HL-60 (cell line): ENCODE results near the gene CFHR5.

Experiments used
- GABPA ChIP-seq: IDR thresholded peaks from 2 replicates; pipeline ENCODE4 v1.6.1; 2012; ENCODE audit warnings: low read depth
- POLR2AphosphoS5 ChIP-seq: IDR thresholded peaks from 2 replicates; pipeline ENCODE4 v1.6.1; 2012; ENCODE audit warnings: low read depth
- TF ChIP-seq, protein P1 (sequence below): IDR thresholded peaks from one replicate; pipeline ENCODE4 v1.5.1; 2011; ENCODE audit warnings: low read length, control low read depth, inconsistent platforms; ENCODE audit not compliant: insufficient read depth

DNA sequence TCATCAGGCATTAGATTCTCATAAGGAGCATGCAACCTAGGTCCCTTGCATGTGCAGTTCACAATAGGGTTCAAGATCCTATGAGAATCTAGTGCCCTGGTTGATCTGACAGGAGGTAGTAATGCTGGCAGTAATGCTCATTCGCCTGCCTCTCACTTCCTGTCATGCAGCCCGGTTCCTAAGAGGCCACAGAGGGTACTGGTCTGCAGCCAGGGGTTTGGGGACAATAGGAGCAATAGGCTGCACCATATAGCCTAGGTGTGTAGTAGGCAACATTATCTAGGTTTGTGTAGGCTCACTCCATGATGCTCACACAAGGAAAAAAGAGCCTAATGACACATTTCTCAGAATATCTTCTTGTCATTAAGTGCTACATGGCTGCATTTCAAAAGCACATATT lies 25.8 kb downstream of the CFHR5 start:
- no peak for TF ChIP-seq GABPA
- TF ChIP-seq, protein P1, sequence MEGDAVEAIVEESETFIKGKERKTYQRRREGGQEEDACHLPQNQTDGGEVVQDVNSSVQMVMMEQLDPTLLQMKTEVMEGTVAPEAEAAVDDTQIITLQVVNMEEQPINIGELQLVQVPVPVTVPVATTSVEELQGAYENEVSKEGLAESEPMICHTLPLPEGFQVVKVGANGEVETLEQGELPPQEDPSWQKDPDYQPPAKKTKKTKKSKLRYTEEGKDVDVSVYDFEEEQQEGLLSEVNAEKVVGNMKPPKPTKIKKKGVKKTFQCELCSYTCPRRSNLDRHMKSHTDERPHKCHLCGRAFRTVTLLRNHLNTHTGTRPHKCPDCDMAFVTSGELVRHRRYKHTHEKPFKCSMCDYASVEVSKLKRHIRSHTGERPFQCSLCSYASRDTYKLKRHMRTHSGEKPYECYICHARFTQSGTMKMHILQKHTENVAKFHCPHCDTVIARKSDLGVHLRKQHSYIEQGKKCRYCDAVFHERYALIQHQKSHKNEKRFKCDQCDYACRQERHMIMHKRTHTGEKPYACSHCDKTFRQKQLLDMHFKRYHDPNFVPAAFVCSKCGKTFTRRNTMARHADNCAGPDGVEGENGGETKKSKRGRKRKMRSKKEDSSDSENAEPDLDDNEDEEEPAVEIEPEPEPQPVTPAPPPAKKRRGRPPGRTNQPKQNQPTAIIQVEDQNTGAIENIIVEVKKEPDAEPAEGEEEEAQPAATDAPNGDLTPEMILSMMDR, result no peak
- TF ChIP-seq POLR2AphosphoS5, result no peak
